Measurements from ENCODE around the gene ARTN. TPM values are rescaled to one million over a fixed set of nuclear protein-coding genes. Genes with fewer than 3 reads are reported as not detected.
A peak's percentile ranks its signal among the peaks of the same experiment; 100 is the strongest.

Gene ARTN
- total RNA-seq, 1 experiment from 2014 or later = 10.6 TPM

- Histone ChIP-seq H3K27me3 (ENCODE audit: insufficient read depth, low read length) (no peaks in the 10 kb centered on the region), H2BK20ac (ENCODE audit: low read depth, low read length, poor library complexity, severe bottlenecking) (no peak overlapping the region), H2AFZ (ENCODE audit: low read length) (no peak overlapping the region), H3K79me1 (ENCODE audit: insufficient read depth, low read depth, low read length, poor library complexity, severe bottlenecking) (peaks cover 9% of the 10 kb centered on the region), H4K20me1 (ENCODE audit: control insufficient read depth, insufficient read depth, insufficient read length) (no peaks in the 10 kb centered on the region), H3T11ph (ENCODE audit: low read length) (no peak overlapping the region), H3K23me2 (ENCODE audit: insufficient read length, low read depth, low read length, poor library complexity, severe bottlenecking) (peaks cover 18% of the 10 kb centered on the region), H2BK15ac (ENCODE audit: low read depth, low read length) (no peak overlapping the region), H4K8ac (replicated peaks; ENCODE audit: insufficient read length, low read depth, low read length) (no peak overlapping the region), H3K27ac (ENCODE audit: insufficient read length, low read depth, low read length) (no peak overlapping the region), H2AK5ac (ENCODE audit: insufficient read length, low read length) (no peak overlapping the region), H3K79me2 (ENCODE audit: insufficient read depth, low read length) (peaks cover 3% of the 10 kb centered on the region; the same call in 1 of the 2 replicates), H2BK5ac (ENCODE audit: insufficient read length, low read length) (no peak overlapping the region), H3K4ac (ENCODE audit: low read depth, low read length) (no peak overlapping the region), H3K23ac (ENCODE audit: insufficient read length, low read depth, low read length) (no peak overlapping the region), H3K18ac (ENCODE audit: insufficient read length, low read depth, low read length) (no peak overlapping the region), H3K14ac (ENCODE audit: insufficient read depth, low read length) (no peak overlapping the region), H3K56ac (ENCODE audit: insufficient read length, low read depth, low read length) (no peak overlapping the region), H3K4me2 (ENCODE audit: insufficient read depth, insufficient read length, low read length) (no peak overlapping the region), H2BK12ac (ENCODE audit: insufficient read length, low read depth, low read length) (no peak overlapping the region), H3K9ac (ENCODE audit: extremely low read depth, insufficient read length, low read length) (no peak overlapping the region), H4K91ac (ENCODE audit: insufficient read length, low read depth, low read length) (no peak overlapping the region), H4K5ac (ENCODE audit: insufficient read length, low read depth, low read length) (no peak overlapping the region), H3K9me3 (ENCODE audit: control insufficient read depth, low read depth, low read length) (no peaks in the 10 kb centered on the region), H2BK120ac (ENCODE audit: low read depth, low read length, poor library complexity, severe bottlenecking) (no peak overlapping the region), H3K4me1 (ENCODE audit: insufficient read depth, low read length) (peaks cover 5% of the 10 kb centered on the region; the same call in 1 of the 2 replicates)
- no peak for TF ChIP-seq CTCF (conservative IDR thresholded peaks at IDR 0.05)
- Mint-ChIP-seq H3K27me3 (ENCODE audit: low read depth) (peaks cover 1% of the 10 kb centered on the region), H3K4me1 (peaks cover 22 to 27% of the 10 kb centered on the region in 2 experiments), H3K9me3 (no peaks in the 10 kb centered on the region), H3K36me3 (ENCODE audit: insufficient read depth in 1 of 3, low read depth in 3 of 3) (peaks cover 13 to 34% (median 20%) of the 10 kb centered on the region in 3 experiments; a peak in 6 of 7 replicates), H3K4me3 (peak overlapping the region; percentile 98 to 100), H3K27ac (no peak overlapping the region)
- no CpG with 5 or more reads among the region's 17 CpGs for WGBS (ENCODE audit: extremely low coverage, insufficient read length, low lambda C conversion rate)
- DNase-seq = no peak
These were observed 37.9 kb downstream of the ARTN start for GRCh38 chr1:43971336-43971980.
